WTC11 (cell line): ENCODE measurements around the gene KCNQ4.

Source experiments
- CTCF ChIP-seq: fragments of 200-600 bp; IDR thresholded peaks from 2 replicates; pipeline ENCODE4 v1.8.0; 2022; ENCODE audit warnings: antibody characterized with exemption
- FOXK1 ChIP-seq: sonication (generic); formaldehyde crosslinking; IDR thresholded peaks from 2 replicates; pipeline ENCODE4 v1.8.0; 2022; ENCODE audit warnings: mild to moderate bottlenecking, moderate library complexity, missing genetic modification reagents
- GABPB1 ChIP-seq: sonication (generic); formaldehyde crosslinking; IDR thresholded peaks from 2 replicates; pipeline ENCODE4 v1.8.1; 2023; ENCODE audit warnings: mild to moderate bottlenecking, missing genetic modification reagents
- MLX ChIP-seq: sonication (generic); formaldehyde crosslinking; IDR thresholded peaks from 2 replicates; pipeline ENCODE4 v1.8.1; 2023; ENCODE audit warnings: mild to moderate bottlenecking, missing genetic modification reagents, moderate library complexity
- RELA ChIP-seq: sonication (generic); formaldehyde crosslinking; IDR thresholded peaks from 2 replicates; pipeline ENCODE4 v1.8.1; 2022; ENCODE audit warnings: missing genetic modification reagents, mild to moderate bottlenecking, borderline replicate concordance
- SMAD3 ChIP-seq: sonication (generic); formaldehyde crosslinking; IDR thresholded peaks from 2 replicates; pipeline ENCODE4 v1.8.0; 2022; ENCODE audit warnings: missing genetic modification reagents, mild to moderate bottlenecking, borderline replicate concordance
- SP1 ChIP-seq: sonication (generic); formaldehyde crosslinking; conservative IDR thresholded peaks from 2 replicates; pipeline ENCODE4 v1.8.1; 2022; ENCODE audit warnings: missing genetic modification reagents
- USF2 ChIP-seq: sonication (generic); formaldehyde crosslinking; IDR thresholded peaks from 2 replicates; pipeline ENCODE4 v1.8.1; 2023; ENCODE audit warnings: mild to moderate bottlenecking, missing genetic modification reagents, moderate library complexity
- ZNF423 ChIP-seq: fragments of 250-450 bp; sonication (Bioruptor Pico); IDR thresholded peaks from 2 replicates; pipeline ENCODE4 v2.1.2; 2022; ENCODE audit warnings: mild to moderate bottlenecking, moderate library complexity
- ZNF512 ChIP-seq: sonication (generic); formaldehyde crosslinking; IDR thresholded peaks from 2 replicates; pipeline ENCODE4 v1.8.1; 2022; ENCODE audit warnings: missing genetic modification reagents, borderline replicate concordance

GRCh38 chr1:40858856-40859416 is 75.3 kb downstream of the KCNQ4 start:
- TF ChIP-seq CTCF (no peak), SP1 (CRISPR knock-in tag) (no peak), ZNF512 (CRISPR knock-in tag) (no peak), RELA (CRISPR knock-in tag) (no peak), MLX (CRISPR knock-in tag) (no peak), ZNF423 (CRISPR knock-in tag) (no peak), SMAD3 (no peak), USF2 (no peak), GABPB1 (CRISPR knock-in tag) (no peak), FOXK1 (CRISPR knock-in tag) (no peak)
